ENCODE data around the gene FAM118B.

DNA sequence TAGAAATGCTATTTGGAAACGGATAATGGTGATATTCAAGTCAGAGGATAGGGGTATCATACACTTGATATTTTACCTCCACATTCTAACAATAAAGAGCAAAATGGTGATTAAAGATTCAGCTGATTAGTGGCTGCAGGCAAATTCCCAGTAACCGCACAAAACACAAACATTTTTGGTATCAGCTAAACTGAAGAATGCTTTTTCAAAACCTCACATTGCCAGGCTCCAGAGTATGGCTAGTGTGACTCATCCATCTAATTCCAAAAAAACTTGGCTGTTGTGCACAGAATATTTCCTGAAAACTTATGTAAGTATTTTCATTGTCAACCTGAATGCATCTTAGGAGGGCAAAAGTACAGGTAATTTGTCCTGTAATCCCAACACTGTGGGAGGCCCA is 46.2 kb downstream of the FAM118B start:
- TF ChIP-seq, protein P1, sequence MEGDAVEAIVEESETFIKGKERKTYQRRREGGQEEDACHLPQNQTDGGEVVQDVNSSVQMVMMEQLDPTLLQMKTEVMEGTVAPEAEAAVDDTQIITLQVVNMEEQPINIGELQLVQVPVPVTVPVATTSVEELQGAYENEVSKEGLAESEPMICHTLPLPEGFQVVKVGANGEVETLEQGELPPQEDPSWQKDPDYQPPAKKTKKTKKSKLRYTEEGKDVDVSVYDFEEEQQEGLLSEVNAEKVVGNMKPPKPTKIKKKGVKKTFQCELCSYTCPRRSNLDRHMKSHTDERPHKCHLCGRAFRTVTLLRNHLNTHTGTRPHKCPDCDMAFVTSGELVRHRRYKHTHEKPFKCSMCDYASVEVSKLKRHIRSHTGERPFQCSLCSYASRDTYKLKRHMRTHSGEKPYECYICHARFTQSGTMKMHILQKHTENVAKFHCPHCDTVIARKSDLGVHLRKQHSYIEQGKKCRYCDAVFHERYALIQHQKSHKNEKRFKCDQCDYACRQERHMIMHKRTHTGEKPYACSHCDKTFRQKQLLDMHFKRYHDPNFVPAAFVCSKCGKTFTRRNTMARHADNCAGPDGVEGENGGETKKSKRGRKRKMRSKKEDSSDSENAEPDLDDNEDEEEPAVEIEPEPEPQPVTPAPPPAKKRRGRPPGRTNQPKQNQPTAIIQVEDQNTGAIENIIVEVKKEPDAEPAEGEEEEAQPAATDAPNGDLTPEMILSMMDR (conservative IDR thresholded peaks at IDR 0.05): no peak
- no peak for TF ChIP-seq EZH2 (IDR thresholded peaks at IDR 0.05; ENCODE audit: low read depth)

Data from PC-9 (cell line).